Gastrocnemius medialis (tissue), 4 donors: ENCODE results near the gene DNAH17.

ENCODE experiments used
- CTCF ChIP-seq, 5 experiments: fragments of 450-650 bp in 3 of 5; fragments of 200-600 bp in 2 of 5; sonication (generic) in 2 of 5; IDR thresholded peaks in 4 of 5; conservative IDR thresholded peaks in 1 of 5; 1 replicate in 4 of 5; 2 replicates in 1 of 5; pipeline ENCODE4 v1.5.1; 2016 to 2019; ENCODE audit warnings: antibody characterized with exemption in 5 of 5, mild to moderate bottlenecking in 3 of 5, moderate library complexity in 3 of 5
- POLR2A ChIP-seq, 2 donors: fragments of 450-650 bp; IDR thresholded peaks; one replicate each; pipeline ENCODE4 v1.6.1; 2017; ENCODE audit warnings: antibody characterized with exemption in 2 of 2, mild to moderate bottlenecking in 2 of 2, moderate library complexity in 2 of 2

DNA sequence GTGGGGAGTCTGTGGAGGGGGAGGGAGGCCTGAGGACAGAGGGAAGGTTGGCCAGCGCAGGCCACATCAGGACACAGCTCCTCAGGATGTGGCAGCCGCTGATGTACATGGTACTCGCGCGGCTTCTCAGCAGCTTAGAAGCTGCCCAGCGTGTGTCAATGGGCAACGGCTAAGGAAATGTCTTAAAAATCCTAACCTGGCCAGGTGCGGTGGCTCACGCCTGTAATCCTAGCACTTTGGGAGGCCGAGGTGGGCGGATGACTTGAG is 145.6 kb downstream of the DNAH17 start:
- TF ChIP-seq CTCF (IDR thresholded peaks at IDR 0.05 in 4 of 5, conservative IDR thresholded peaks at IDR 0.05 in 1 of 5) (no peak), POLR2A (IDR thresholded peaks at IDR 0.05) (no peak)
